ENCODE measurements around the gene CEP68. TPM values are rescaled to one million over a fixed set of nuclear protein-coding genes. Genes with fewer than 3 reads are reported as not detected.
"Not testable (repeated sequence)": the region's sequence is repeated elsewhere in the genome, so short reads cannot be mapped to it uniquely, and the experiment has no call there.

Gene CEP68
- total RNA-seq, 4 donors from 2014 or later = 11.6 to 32.2 (median 15.9) TPM

DNA sequence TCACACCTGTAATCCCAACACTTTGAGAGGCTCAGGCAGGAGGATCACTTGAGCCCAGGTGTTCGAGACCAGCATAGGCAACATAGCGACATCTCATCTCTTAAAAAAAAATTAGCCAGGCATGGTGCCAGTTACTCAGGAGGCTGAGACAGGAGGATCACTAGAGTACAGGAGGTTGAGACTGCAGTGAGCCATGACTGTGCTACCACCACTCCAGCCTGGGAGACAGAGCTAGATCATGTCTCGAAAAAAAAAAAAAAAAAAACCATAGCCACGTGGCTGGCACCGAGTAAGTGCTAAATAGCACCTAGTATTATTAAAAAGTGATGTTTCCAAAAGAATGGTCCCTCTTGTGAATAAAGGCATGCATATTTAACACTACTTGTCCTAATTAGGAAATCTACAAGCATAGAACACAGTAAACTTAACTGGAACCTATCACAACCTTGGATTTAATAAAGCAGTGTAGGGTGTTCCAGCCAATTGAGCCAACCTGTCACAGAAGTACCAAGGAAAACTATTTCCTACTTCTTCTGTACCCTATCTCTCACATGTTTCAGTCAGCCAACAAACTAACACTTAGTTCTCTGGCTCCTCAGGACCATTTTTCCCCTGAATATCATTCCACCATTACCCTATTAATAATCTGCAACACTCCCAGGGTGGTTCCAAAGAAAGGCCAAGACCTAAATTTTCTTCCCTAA lies 64.9 kb downstream of the CEP68 start:
- no peaks in the 10 kb centered on the region for H3K36me3 ChIP-seq
- intact Hi-C loops (cut with DNase I; ENCODE audit: low total_unique reads) (no loop called here), in situ Hi-C loops (cut with MboI; ENCODE audit: low pct_ligation_motif_present in 1 of 4, low pct_unique_long_range_greater_than_20kb in 1 of 4, low sequenced_read_pairs in 3 of 4) (no loop called here)
- DNase-seq = no peak
- peak overlapping the region in 2 of 4 donors; percentile 9 to 52 for H3K27ac ChIP-seq
- peaks cover 5 to 85% (median 59%) of the 10 kb centered on the region in 4 donors for H3K4me1 ChIP-seq
- H3K4me3 ChIP-seq = no peak overlapping the region
- TF ChIP-seq CTCF (IDR thresholded peaks at IDR 0.05) (no peak), POLR2AphosphoS5 (IDR thresholded peaks at IDR 0.05) (no peak), POLR2A (IDR thresholded peaks at IDR 0.05) (no peak), EP300 (IDR thresholded peaks at IDR 0.05; ENCODE audit: low read depth) (no peak)
- no peaks in the 10 kb centered on the region for H3K27me3 ChIP-seq
- 61% methylated on average over 5 of the region's 5 CpGs; no CpG with 5 or more reads in 1 of the 2 donors for WGBS, 2 donors (ENCODE audit: low coverage in 1 of 2)
- no peaks in the 10 kb centered on the region for H3K9me3 ChIP-seq

GRCh38 chr2:65122313-65122712 lies 66.1 kb downstream of the CEP68 start:
- WGBS, 2 donors (ENCODE audit: low coverage in 1 of 2) = 68 to 85% methylated on average over 5 to 7 of the region's 7 CpGs
- Histone ChIP-seq H3K4me3 (no peak overlapping the region), H3K9me3 (no peaks in the 10 kb centered on the region), H3K36me3 (no peaks in the 10 kb centered on the region), H3K27me3 (no peaks in the 10 kb centered on the region), H3K4me1 (peaks cover 6 to 85% (median 64%) of the 10 kb centered on the region in 4 donors), H3K27ac (no peak overlapping the region)
- DNase-seq = no peak
- intact Hi-C loops (cut with DNase I; ENCODE audit: low total_unique reads) = no loop called here
- in situ Hi-C loops (cut with MboI; ENCODE audit: low pct_ligation_motif_present in 1 of 4, low pct_unique_long_range_greater_than_20kb in 1 of 4, low sequenced_read_pairs in 3 of 4) = no loop called here
- TF ChIP-seq EP300 (IDR thresholded peaks at IDR 0.05; ENCODE audit: low read depth) (no peak), POLR2AphosphoS5 (IDR thresholded peaks at IDR 0.05) (no peak), CTCF (IDR thresholded peaks at IDR 0.05) (no peak)

DNA sequence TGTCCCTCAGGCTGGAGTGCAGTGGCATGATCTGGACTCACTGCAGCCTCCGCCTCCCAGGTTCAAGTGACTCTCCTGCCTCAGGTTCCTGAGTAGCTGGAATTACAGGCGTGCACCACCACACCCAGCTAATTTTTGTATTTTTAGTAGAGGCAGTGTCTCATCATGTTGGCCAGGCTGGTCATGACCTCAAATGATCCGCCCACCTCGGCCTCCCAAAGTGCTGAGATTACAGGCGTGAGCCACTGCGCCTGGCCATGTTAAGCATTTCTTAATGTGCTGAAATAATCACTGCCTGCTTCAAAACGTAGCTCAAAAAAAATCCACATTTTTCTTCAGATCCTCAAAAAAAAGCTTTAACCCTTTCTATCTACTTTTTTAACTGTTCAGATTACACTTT lies 69.2 kb downstream of the CEP68 start:
- DNase-seq = peak; percentile 38
- H3K36me3 ChIP-seq; H3K9me3 ChIP-seq; in situ Hi-C loops (cut with MboI; ENCODE audit: low pct_ligation_motif_present in 1 of 4, low pct_unique_long_range_greater_than_20kb in 1 of 4, low sequenced_read_pairs in 3 of 4); intact Hi-C loops (cut with DNase I; ENCODE audit: low total_unique reads); H3K27me3 ChIP-seq; H3K4me3 ChIP-seq: not testable (repeated sequence)
- Histone ChIP-seq H3K27ac (peak overlapping the region in 3 of 4 donors; percentile 51 to 99 (median 98)), H3K4me1 (peaks cover 6 to 76% (median 64%) of the 10 kb centered on the region in 4 donors)
- WGBS, 2 donors (ENCODE audit: low coverage in 1 of 2) = 56 to 63% methylated on average over 4 to 7 of the region's 7 CpGs

DNA sequence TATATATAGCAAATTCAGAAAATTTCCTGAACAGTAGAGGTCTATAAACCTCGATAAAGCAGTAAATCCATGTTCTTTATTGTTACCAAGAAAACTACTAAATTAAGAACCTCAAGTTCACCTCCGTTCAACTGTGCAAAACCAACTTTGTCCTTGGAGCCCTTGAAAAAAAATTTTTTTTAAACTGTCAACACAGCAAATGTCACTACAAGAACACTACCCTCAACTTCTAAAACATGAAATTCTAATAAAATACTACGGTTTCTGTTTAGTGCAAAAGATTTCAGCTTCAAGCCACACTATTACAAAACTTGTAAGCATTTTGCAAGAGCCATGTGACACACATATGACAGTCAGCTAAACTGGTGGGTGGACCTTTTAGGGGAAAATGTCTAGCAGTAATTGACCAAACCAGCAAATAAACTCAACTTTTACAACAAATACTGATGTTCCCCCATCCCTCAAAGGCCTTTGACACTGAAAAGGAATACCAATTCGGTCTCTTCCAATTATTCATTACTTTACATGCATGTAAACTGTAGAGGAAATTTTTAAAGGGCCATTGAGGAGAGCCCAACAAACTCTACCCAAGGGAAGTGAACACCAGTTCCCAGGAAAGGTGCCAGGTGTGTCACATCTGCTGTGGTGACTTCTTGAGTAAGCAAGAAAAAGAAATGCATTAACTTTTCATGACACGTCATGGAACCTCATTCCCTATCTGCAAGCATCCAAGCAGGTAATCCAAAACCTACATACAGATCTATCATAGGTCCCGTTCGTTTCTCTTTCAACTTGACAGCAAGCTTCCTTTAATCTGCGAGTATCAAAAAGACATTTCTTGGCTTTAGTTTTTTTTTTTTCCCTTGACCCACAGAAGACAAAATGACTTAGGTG lies 72.3 kb downstream of the CEP68 start:
- H3K36me3 ChIP-seq = no peaks in the 10 kb centered on the region
- TF ChIP-seq EP300 (IDR thresholded peaks at IDR 0.05; ENCODE audit: low read depth) = no peak
- peak in 1 of 3 donors; percentile 38 for TF ChIP-seq POLR2AphosphoS5 (IDR thresholded peaks at IDR 0.05)
- no peak for DNase-seq
- intact Hi-C loops (cut with DNase I; ENCODE audit: low total_unique reads) (no loop called here), in situ Hi-C loops (cut with MboI; ENCODE audit: low pct_ligation_motif_present in 1 of 4, low pct_unique_long_range_greater_than_20kb in 1 of 4, low sequenced_read_pairs in 3 of 4) (no loop called here)
- no peaks in the 10 kb centered on the region for H3K27me3 ChIP-seq
- H3K4me3 ChIP-seq = peak overlapping the region; percentile 39 to 92 (median 89)
- H3K9me3 ChIP-seq = no peaks in the 10 kb centered on the region
- H3K4me1 ChIP-seq = peaks cover 11 to 60% (median 53%) of the 10 kb centered on the region in 4 donors
- WGBS, 2 donors (ENCODE audit: low coverage in 1 of 2) = 4 to 13% methylated on average over 8 of the region's 8 CpGs
- peak overlapping the region; percentile 95 to 99 (median 96) for H3K27ac ChIP-seq

- Histone ChIP-seq H3K36me3 (no peaks in the 10 kb centered on the region), H3K9me3 (no peaks in the 10 kb centered on the region), H3K4me1 (peaks cover 11 to 52% (median 47%) of the 10 kb centered on the region in 4 donors), H3K4me3 (peak overlapping the region; percentile 39 to 92 (median 89)), H3K27ac (peak overlapping the region; percentile 95 to 99 (median 96)), H3K27me3 (no peaks in the 10 kb centered on the region)
- in situ Hi-C loops (cut with MboI; ENCODE audit: low pct_ligation_motif_present in 1 of 4, low pct_unique_long_range_greater_than_20kb in 1 of 4, low sequenced_read_pairs in 3 of 4) (no loop called here), intact Hi-C loops (cut with DNase I; ENCODE audit: low total_unique reads) (no loop called here)
- DNase-seq = peak; percentile 50
- TF ChIP-seq POLR2AphosphoS5 (IDR thresholded peaks at IDR 0.05) (no peak), EP300 (IDR thresholded peaks at IDR 0.05; ENCODE audit: low read depth) (no peak), CTCF (IDR thresholded peaks at IDR 0.05) (no peak), POLR2A (IDR thresholded peaks at IDR 0.05) (no peak)
- WGBS, 2 donors (ENCODE audit: low coverage in 1 of 2) = 1% methylated on average over 29 of the region's 29 CpGs; no CpG with 5 or more reads in 1 of the 2 donors
Measured at GRCh38 chr2:65129286-65129825, 73.1 kb downstream of the CEP68 start.

Data from transverse colon (tissue), 4 donors.